ENCODE measurements around the gene ARHGAP28. TPM values are rescaled to one million over a fixed set of nuclear protein-coding genes. Genes with fewer than 3 reads are reported as not detected.

Gene ARHGAP28
- 16.0 TPM for total RNA-seq

GRCh38 chr18:6729247-6730091, at the start of gene ARHGAP28:
TSS of gene ARHGAP28 (plus strand) at chr18:6729716. CDS start at chr18:6729822, 106 bp downstream.
- peak; percentile 70 for DNase-seq (ENCODE audit: low spot score)

DNA sequence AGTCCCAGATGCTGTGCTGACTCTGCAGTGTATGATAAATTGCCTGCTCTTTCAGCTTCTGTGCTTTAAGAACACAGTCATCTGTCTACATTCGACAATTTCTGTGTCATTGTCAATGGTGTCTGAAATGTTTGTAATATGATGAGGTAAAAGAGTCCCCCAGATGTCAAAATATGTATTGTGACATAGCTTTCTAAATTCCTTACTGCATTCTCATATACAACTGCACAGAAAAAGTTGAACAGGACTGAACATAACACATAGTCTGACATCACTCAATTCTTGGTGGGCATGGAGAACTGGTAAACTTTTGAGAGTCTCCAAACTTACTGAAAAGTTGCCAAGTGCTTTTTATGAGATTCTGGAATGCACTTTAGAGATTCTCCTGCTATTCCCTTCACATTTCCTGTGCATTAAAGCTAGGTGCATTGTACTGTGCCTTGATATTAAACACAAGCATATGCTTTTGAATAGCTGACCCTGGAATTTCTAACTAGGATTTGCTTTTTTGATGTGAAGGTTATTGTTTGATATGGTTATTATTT, 48.1 kb upstream of the ARHGAP28 start:
- no peak for DNase-seq (ENCODE audit: low spot score)

GRCh38 chr18:6682437-6683111, 46.9 kb upstream of the ARHGAP28 start:
- DNase-seq (ENCODE audit: low spot score), result no peak

DNA sequence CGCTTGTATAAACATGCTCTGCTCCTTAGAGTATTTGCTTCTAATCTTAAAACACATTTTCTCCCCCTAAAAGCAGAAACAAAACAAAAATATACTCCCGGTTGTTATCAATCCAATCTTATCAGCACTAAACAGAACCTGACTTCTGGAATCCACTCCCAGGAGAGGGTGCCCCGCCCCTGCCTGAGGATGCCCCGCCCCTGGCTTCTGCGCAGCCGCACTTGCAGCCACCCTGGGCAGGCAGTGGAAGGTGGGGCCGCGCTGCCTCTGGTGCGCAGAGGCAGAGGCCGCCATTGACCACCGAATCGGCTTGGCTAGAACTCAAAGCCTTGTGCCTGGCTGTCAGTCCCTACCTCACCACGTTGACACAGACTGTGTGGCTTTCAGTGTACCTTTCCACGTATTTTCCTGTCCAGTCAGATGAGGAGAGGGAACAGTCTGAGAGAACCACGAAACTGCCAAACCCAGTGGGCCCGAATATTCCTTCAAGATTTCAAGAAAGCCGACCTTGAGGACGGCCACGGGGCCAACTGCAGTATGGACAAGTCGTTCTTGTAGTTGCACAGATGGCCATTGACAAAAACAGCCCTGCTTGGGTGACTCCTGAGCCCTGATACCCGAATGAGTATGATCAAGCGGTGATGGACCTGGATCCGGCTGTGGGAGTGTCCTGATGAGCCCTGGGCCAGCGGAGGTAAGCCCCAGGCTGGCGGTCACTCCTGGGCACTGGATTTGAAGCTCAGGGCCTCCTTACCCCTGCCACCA, 46.2 kb upstream of the ARHGAP28 start:
- no peak for DNase-seq (ENCODE audit: low spot score)

- DNase-seq (ENCODE audit: low spot score), result no peak
These were observed 41.8 kb upstream of the ARHGAP28 start for GRCh38 chr18:6687676-6688075.

- DNase-seq (ENCODE audit: low spot score), result no peak
These were observed 20.6 kb upstream of the ARHGAP28 start for GRCh38 chr18:6708890-6709289.

GRCh38 chr18:6711467-6711866, 18.0 kb upstream of the ARHGAP28 start:
- DNase-seq (ENCODE audit: low spot score), result no peak

GRCh38 chr18:6712401-6712800, 17.1 kb upstream of the ARHGAP28 start:
- no peak for DNase-seq (ENCODE audit: low spot score)

- no peak for DNase-seq (ENCODE audit: low spot score)
These were observed 15.5 kb upstream of the ARHGAP28 start for GRCh38 chr18:6714010-6714409.

DNA sequence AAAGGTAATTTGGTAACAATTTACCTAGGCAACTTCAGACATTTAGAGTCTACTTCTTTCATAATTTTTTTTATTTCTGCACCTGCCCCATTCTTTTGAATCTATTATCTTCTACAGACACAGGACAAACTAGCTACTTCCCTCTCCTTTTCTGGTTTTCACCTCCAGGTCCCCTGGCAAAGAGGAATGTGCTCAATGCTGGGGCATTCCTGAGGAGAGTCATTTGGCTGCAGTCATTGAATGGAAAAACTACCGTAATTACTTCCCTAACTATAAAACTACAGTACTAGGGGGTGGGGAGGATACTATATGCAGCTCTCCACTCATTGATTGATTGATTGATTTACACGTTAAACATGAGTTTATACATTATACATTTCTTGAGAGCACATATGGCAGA, 11.2 kb upstream of the ARHGAP28 start:
- no peak for DNase-seq (ENCODE audit: low spot score)

GRCh38 chr18:6719098-6719846, 10.2 kb upstream of the ARHGAP28 start:
- no peak for DNase-seq (ENCODE audit: low spot score)

DNA sequence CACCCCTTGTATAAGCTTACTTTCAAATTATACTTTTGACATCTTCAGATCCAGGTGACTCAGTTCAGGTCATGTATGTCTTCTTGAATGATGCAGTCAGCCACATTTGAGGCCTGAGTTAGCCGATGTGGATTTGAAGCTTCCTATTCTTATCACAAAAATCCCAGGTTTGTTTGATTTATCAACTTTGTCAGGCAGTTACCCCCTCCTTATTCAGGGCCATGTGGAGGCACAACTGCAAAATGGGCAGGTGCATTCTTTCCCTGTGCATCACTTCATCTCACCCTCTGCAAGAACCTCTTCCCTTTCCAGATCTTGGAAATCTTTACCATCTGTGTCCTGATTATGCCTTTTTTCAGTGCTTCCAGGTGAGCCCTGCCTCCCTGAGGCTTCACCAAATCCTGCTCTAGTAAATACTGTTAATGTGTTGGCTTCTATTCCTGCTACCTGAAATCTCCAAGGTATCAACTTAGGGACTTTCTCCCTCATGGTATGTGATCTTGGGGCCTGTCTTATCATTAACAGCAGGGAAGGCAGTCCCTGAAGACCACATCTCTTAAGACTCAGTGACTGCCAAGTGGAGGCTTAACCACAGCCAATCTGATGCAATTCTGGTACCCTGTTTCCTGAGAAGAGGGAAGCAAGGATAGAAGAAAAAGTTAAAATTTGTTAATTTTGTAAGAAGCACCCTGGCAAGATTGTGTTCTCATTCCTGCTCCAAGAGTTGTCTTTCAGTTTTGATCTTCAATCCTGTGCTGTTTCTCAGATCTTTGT, 9.4 kb upstream of the ARHGAP28 start:
- DNase-seq (ENCODE audit: low spot score), result no peak

DNA sequence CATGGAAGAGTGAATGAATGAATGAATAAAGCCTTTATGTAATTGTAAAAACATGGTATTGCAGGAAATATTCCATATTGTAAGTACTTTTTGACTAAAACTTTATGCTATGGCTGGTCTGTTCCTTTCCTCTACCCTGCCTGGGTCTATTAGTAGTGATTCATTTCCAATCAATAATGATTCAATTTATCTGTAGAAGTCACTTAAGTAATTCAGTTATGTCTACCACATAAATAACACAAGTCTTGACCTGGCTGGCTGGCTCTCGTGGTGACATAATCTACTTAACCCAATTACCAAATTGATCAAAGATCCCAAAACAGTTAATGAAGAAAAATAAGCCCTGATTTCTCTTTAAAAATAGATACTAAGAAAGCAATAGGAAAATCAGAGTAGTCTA, 7.8 kb upstream of the ARHGAP28 start:
- DNase-seq (ENCODE audit: low spot score), result no peak

DNA sequence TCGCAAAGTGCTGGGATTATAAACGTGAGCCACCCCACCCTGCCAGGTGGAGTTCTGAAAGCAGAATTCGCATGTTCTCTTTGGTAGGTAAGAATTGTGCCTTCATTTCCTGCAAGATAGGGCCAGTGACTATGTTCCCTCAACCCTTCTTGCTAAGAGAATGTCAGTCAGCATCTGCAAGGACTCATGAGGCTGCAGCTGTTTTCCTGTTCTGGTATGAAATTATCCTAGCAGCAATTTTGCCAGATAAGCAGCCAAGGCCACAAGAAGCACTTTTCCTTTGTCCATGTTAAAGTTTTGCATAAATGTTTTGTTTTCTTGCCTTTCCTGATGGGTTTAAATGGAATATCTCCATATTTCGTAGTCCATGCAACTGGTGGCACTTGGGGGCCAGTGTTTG, 6.8 kb upstream of the ARHGAP28 start:
- no peak for DNase-seq (ENCODE audit: low spot score)

DNA sequence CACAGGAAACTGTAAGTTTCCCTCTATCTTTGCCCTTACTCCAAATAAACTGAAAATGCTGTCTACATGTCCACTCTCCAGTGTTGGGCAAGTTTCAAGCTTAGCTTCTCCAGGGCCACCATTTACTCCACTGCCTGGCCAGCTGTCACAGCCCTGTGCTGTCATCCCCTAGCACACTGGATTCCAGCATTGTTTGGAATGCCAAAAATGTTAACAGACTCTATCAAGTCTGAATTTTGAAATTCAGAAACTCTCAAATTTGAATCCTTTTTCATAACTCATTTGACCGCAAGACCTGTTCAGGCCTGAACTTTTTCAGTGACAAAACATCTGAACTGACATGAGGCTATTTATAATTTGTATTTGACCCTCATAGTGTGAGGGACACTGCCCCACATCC, 5.2 kb upstream of the ARHGAP28 start:
- DNase-seq (ENCODE audit: low spot score), result no peak

GRCh38 chr18:6728331-6728730, 1.2 kb upstream of the ARHGAP28 start:
- DNase-seq (ENCODE audit: low spot score), result no peak

DNA sequence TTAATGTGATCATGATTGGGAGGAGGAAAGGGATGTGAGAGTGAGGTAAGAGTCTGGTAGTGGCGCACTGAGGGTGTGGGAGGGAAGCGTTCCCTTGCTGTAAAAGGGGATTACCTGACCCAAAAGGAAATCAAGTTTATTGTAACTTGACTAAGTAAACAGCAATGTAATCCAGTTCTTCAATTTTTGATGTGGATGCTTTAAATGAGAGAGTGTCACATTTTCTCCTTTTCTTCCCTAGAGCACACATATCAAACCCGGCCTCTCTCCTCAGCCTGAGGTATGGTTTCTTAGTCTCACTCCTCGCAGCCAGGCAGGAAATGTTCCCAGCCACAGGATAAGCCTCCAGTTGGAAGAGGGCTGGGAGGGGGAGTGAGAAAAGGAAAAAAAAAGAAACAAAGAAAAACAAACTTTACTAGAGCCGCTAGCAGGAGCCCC, 688 bp upstream of the ARHGAP28 start:
- DNase-seq (ENCODE audit: low spot score), result peak; percentile 74

DNA sequence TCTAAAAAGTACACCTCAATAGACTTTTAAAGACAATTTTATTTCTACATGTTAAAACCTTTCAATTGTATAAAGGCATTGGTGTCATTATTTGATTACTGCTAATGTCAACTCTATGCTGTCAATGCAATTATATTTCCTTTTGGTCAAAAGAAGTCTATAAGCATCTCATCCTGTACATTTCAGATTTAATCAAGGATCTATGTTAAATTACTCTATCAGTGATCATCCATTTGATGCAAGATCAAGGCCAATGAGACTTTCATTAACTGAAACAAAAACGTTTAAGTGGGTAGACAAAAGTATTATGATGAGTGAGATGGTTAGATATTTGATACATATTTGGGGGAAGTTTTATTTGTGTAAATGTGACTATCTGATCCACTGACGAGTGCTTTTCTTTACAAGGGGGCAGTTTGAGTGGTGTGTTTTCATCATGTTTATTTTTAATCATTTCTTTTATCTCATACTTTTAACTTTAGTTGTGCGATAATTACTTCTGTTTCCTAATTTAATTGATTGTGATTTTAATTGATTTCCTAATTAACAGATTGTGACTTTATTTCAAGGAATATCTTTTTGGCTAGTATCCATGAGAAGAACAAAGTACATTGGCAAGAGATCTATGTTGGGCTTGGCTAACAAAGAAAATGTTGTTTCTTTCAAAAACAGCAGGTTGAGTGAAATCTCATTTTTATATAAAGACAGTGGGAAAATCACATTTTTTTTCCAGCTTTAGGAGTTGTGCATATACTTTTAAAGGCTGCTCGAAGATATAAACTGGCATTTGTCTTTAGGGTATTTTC, 1.1 kb downstream of the ARHGAP28 start:
- DNase-seq (ENCODE audit: low spot score), result no peak

- DNase-seq (ENCODE audit: low spot score), result no peak
These were observed 1.7 kb downstream of the ARHGAP28 start for GRCh38 chr18:6731222-6731596.

DNA sequence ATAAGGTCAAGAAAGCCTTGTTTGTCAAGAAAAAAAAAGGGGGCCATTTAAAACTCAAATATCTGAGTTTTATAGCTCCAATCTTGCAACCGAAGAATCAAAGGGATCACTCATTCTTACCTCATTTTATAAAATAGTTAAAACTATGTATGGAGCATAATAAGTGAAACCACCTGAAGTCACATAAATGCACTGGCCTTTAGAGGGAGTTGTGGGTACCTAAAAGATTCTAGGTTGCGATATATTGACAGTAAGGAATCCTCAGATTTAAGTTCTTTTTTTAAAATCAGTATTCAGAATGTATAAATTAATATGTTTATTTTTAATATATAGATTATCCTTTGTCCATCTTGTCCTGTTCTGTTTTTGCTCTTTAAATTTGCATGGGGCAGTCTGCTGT, 3.4 kb downstream of the ARHGAP28 start:
- DNase-seq (ENCODE audit: low spot score), result no peak

All from ureter (tissue), 1 donor.